HG03378 (cell line): ENCODE data around the gene CYFIP2.
A peak's percentile ranks its signal among the peaks of the same experiment; 100 is the strongest.
"Not testable (repeated sequence)": the region's sequence is repeated elsewhere in the genome, so short reads cannot be mapped to it uniquely, and the experiment has no call there.

Source experiments
- ATAC-seq: cut with Tn5 transposase; IDR thresholded peaks from one replicate; pipeline ENCODE4 v1.9.1; 2021; ENCODE audit warnings: mild to moderate bottlenecking, moderate library complexity; ENCODE audit not compliant: unreplicated experiment

Gene CYFIP2

GRCh38 chr5:157384971-157385709 is 119.2 kb downstream of the CYFIP2 start:
- no peak for ATAC-seq

GRCh38 chr5:157387041-157387563 is 121.2 kb downstream of the CYFIP2 start:
- ATAC-seq, result no peak

GRCh38 chr5:157387683-157388093 is 121.8 kb downstream of the CYFIP2 start:
- ATAC-seq, result no peak

GRCh38 chr5:157388111-157388710 is 122.3 kb downstream of the CYFIP2 start:
- no peak for ATAC-seq

- no peak for ATAC-seq
Observed at GRCh38 chr5:157389103-157389502, 123.2 kb downstream of the CYFIP2 start.

- ATAC-seq, result no peak
Observed at GRCh38 chr5:157390133-157390532, 124.2 kb downstream of the CYFIP2 start.

- ATAC-seq, result no peak
Observed at GRCh38 chr5:157390551-157391297, 124.8 kb downstream of the CYFIP2 start.

GRCh38 chr5:157398305-157398704 is 132.4 kb downstream of the CYFIP2 start:
- ATAC-seq, result no peak

GRCh38 chr5:157400741-157401495 is 135.0 kb downstream of the CYFIP2 start:
- no peak for ATAC-seq

GRCh38 chr5:157415838-157416237 is 149.9 kb downstream of the CYFIP2 start:
- no peak for ATAC-seq

- ATAC-seq, result not testable (repeated sequence)
Observed at GRCh38 chr5:157419521-157419920, 153.6 kb downstream of the CYFIP2 start.

GRCh38 chr5:157429920-157430319 is 164.0 kb downstream of the CYFIP2 start:
- not testable (repeated sequence) for ATAC-seq

GRCh38 chr5:157431544-157432200 is 165.7 kb downstream of the CYFIP2 start:
- ATAC-seq, result peak; percentile 77

- no peak for ATAC-seq
Observed at GRCh38 chr5:157434096-157434495, 168.2 kb downstream of the CYFIP2 start.

GRCh38 chr5:157443041-157443549 is 177.2 kb downstream of the CYFIP2 start:
- no peak for ATAC-seq

GRCh38 chr5:157444224-157444623 is 178.3 kb downstream of the CYFIP2 start:
- ATAC-seq, result no peak
